K562 (cell line): ENCODE measurements around the gene SLC12A1. TPM values are rescaled to one million over a fixed set of nuclear protein-coding genes. Genes with fewer than 3 reads are reported as not detected.

ENCODE experiments used
- ATAC-seq: fragments of 200-7000 bp; cut with Tn5 transposase; 3 replicates; pipeline ENCODE4 v1.9.1; 2020; ENCODE audit warnings: moderate library complexity
- BruUV-seq: library from RNA; stranded (reverse); fragments of 400-500 nt; replicated peaks from 2 replicates; lab custom pipeline; 2021; lab: Mats Ljungman, UMichigan
- CTCF ChIA-PET: fragments of 300-600 bp; formaldehyde crosslinking; extraction: SDS; loops from one replicate; lab custom pipeline; 2021; ENCODE audit warnings: low intra/inter-chr PET ratio; lab: Yijun Ruan, JAX
- POLR2A ChIA-PET: fragments of 300-600, 350-650 bp; sonication (Branson Sonifier 250); formaldehyde crosslinking; extraction: SDS; loops from one replicate; lab custom pipeline; 2021; ENCODE audit warnings: antibody characterized with exemption, inconsistent platforms; lab: Yijun Ruan, JAX
- DNase-seq, 4 experiments: peaks; one replicate each; pipeline versions ENCODE4 v3.0.0 to v3.0.0-alpha.2; 2011 to 2018; ENCODE audit warnings: low spot score in 3 of 4, mixed read lengths in 3 of 4; ENCODE audit errors: extremely low read depth in 1 of 4
- FAIRE-seq: peaks from 2 replicates; lab custom pipeline; 2011; peaks lifted over from hg19 to GRCh38; lab: Jason Lieb, UNC
- H2AFZ ChIP-seq: 2 replicates; pipeline ENCODE4 v1.6.0; 2011; ENCODE audit warnings: low read depth, low read length, control low read depth, inconsistent platforms
- H3K27ac ChIP-seq: fragments of 200-600 bp; 3 replicates; pipeline ENCODE4 v1.8.0; 2011; ENCODE audit warnings: low read depth, mild to moderate bottlenecking, control low read depth, inconsistent platforms, low read length, moderate library complexity, mixed read lengths; ENCODE audit errors: extremely low read depth
- H3K27me3 ChIP-seq, 2 experiments: fragments of 300-600 bp in 1 of 2; 2 replicates in 1 of 2; 3 replicates in 1 of 2; pipeline versions ENCODE4 v1.6.0 to v1.8.0; 2011; ENCODE audit warnings: inconsistent platforms in 2 of 2, low read length in 2 of 2, mild to moderate bottlenecking in 1 of 2, mixed read lengths in 1 of 2, moderate library complexity in 1 of 2; ENCODE audit not compliant: control insufficient read depth in 2 of 2, insufficient read depth in 2 of 2
- H3K36me3 ChIP-seq: fragments of 300-600 bp; 3 replicates; pipeline ENCODE4 v1.8.0; 2011; ENCODE audit warnings: mild to moderate bottlenecking, low read length, inconsistent platforms; ENCODE audit not compliant: control insufficient read depth, insufficient read depth
- H3K4me1 ChIP-seq, 2 experiments: fragments of 200-600 bp in 1 of 2; replicated peaks in 1 of 2; 2 replicates in 1 of 2; 3 replicates in 1 of 2; pipeline versions ENCODE4 v1.5.1 to v1.8.0; 2011; ENCODE audit warnings: inconsistent platforms in 2 of 2, low read length in 2 of 2, mild to moderate bottlenecking in 1 of 2, mixed read lengths in 1 of 2, moderate library complexity in 1 of 2; ENCODE audit not compliant: control insufficient read depth in 2 of 2, insufficient read depth in 2 of 2
- H3K4me2 ChIP-seq: 2 replicates; pipeline ENCODE4 v1.6.1; 2011; ENCODE audit warnings: low read length, control low read depth, inconsistent platforms, mixed read lengths; ENCODE audit not compliant: insufficient read depth
- H3K4me3 ChIP-seq: fragments of 200-600 bp; sonication (generic), shearing (Covaris generic); 2 replicates; pipeline ENCODE4 v1.5.1; 2016; ENCODE audit warnings: control low read depth, inconsistent platforms
- H3K79me2 ChIP-seq: fragments of 200-600 bp; 3 replicates; pipeline ENCODE4 v1.8.0; 2011; ENCODE audit warnings: low read length, inconsistent platforms; ENCODE audit not compliant: control insufficient read depth, insufficient read depth
- H3K9ac ChIP-seq, 2 experiments: 2 replicates each; pipeline versions ENCODE4 v1.6.0 to v1.6.1; 2011; ENCODE audit warnings: low read depth in 2 of 2, low read length in 2 of 2, control low read depth in 1 of 2, inconsistent platforms in 1 of 2, mild to moderate bottlenecking in 1 of 2, mixed read lengths in 1 of 2; ENCODE audit not compliant: insufficient read depth in 1 of 2
- H3K9me1 ChIP-seq: one replicate; pipeline ENCODE4 v1.6.0; 2011; ENCODE audit warnings: inconsistent platforms, mild to moderate bottlenecking, low read length, moderate library complexity; ENCODE audit not compliant: control insufficient read depth, insufficient read depth
- H3K9me3 ChIP-seq: replicated peaks from 2 replicates; pipeline ENCODE4 v1.5.1; 2011; ENCODE audit warnings: low read depth, low read length, inconsistent platforms; ENCODE audit not compliant: control insufficient read depth, insufficient read depth
- H4K20me1 ChIP-seq: replicated peaks from 2 replicates; pipeline ENCODE4 v1.6.1; 2011; ENCODE audit warnings: low read length, inconsistent platforms, mixed read lengths; ENCODE audit not compliant: control insufficient read depth, insufficient read depth
- MGA ChIP-seq: fragments of 450-650 bp; IDR thresholded peaks from 2 replicates; pipeline ENCODE4 v1.6.1; 2016; ENCODE audit warnings: mild to moderate bottlenecking, moderate library complexity
- ZNF239 ChIP-seq: fragments of 250-450 bp; sonication (Bioruptor Pico); IDR thresholded peaks from 2 replicates; pipeline ENCODE4 v1.4.0; 2020; ENCODE audit warnings: mild to moderate bottlenecking
- ZNF408 ChIP-seq: fragments of 250-450 bp; sonication (Bioruptor Pico); IDR thresholded peaks from 2 replicates; pipeline ENCODE4 v1.4.0; 2020; ENCODE audit warnings: low read depth, mild to moderate bottlenecking, moderate library complexity
- WGBS: fragments of 100-300 bp; shearing (Covaris generic); methylation state at CpG from one replicate; pipeline ENCODE4 v1.1.6; 2016; ENCODE audit warnings: low coverage, mixed read lengths; ENCODE audit not compliant: insufficient coverage; ENCODE audit errors: missing lambda C conversion rate; 5-methylcytosine and 5-hydroxymethylcytosine counted together
- in situ Hi-C: fragments of 300-500 bp; cut with MboI; formaldehyde crosslinking; loops from 4 replicates; pipeline ENCODE4 v1.15.0; 2018; ENCODE audit warnings: inconsistent platforms, mixed read lengths
- intact Hi-C: fragments of 100-400 bp; cut with micrococcal nuclease; formaldehyde crosslinking; loops from 2 replicates; pipeline ENCODE4 v1.14.2; 2022
- polyA plus RNA-seq, 8 experiments: library from polyadenylated mRNA; depleted of rRNA in 4 of 8; stranded (reverse) in 5 of 8; unstranded in 3 of 8; fragments of >200 nt; fragmentation: Nextera tagmentation in 2 of 8; fragmentation: Illumina TruSeq in 1 of 8; extraction: Ambion mirVana in 2 of 8; extraction: Trizol in 1 of 8; gene quantifications; 2 replicates each; pipeline versions ENCODE4 v1.2.1 to v1.2.3, GENCODE V29; 2011 to 2014; ENCODE audit warnings: inconsistent platforms in 1 of 8, missing spikeins in 1 of 8
- total RNA-seq, 7 experiments: library from RNA; depleted of rRNA in 6 of 7; stranded (reverse); fragments of >200 nt in 6 of 7; fragmentation: Illumina TruSeq in 2 of 7; extraction: Trizol in 2 of 7; gene quantifications; 2 replicates each; pipeline versions ENCODE4 v1.2.1 to v1.2.3, GENCODE V29; 2011 to 2021; ENCODE audit warnings: low replicate concordance in 1 of 7

The SLC12A1 gene
- total and polyA plus RNA-seq, 9 of the 15 experiments (the other 6 are each of a cell fraction or from before 2014, with no cell fraction given), result not detected

GRCh38 chr15:48332642-48333034 lies 126.5 kb downstream of the SLC12A1 start:
- no peak for FAIRE-seq
- Histone ChIP-seq H3K4me3 (peak overlapping the region; percentile 88), H3K9ac (peak overlapping the region; percentile 85 to 97), H3K79me2 (peaks cover 75% of the 10 kb centered on the region), H4K20me1 (no peaks in the 10 kb centered on the region), H3K4me2 (peak overlapping the region; percentile 80), H3K27ac (peak overlapping the region; percentile 89), H3K9me3 (no peaks in the 10 kb centered on the region), H3K27me3 (no peaks in the 10 kb centered on the region)
- TSS peak; percentile 52 for BruUV-seq
- TF ChIP-seq MGA (no peak), ZNF408 (no peak), ZNF239 (CRISPR knock-in tag) (no peak)
- TF ChIP-seq, all 486 proteins: peak for 0
- in situ Hi-C loops (no loop called here), intact Hi-C loops (no loop called here)
- DNase-seq (no peak), ATAC-seq (no peak)
- ChIA-PET CTCF (no interaction called here), POLR2A (interaction anchor here (1.0 kb wide), 1 partner anchor 8 kb away, joined by 4 read pairs; no protein-coding TSS in a partner anchor)
- Histone ChIP-seq H2AFZ (0 out of 2 replicates have a peak overlapping the region, but pooled peaks have one; percentile 88), H3K9me1 (no peaks in the 10 kb centered on the region), H3K4me1 (peaks cover 0 to 12% of the 10 kb centered on the region in 2 experiments; a peak in 3 of 5 replicates), H3K36me3 (peaks cover 48% of the 10 kb centered on the region)
- 2% methylated on average over 9 of the region's 9 CpGs for WGBS
